Smooth muscle cell of bladder (primary cell): Measurements from ENCODE around the gene SCNN1B. TPM values are rescaled to one million over a fixed set of nuclear protein-coding genes. Genes with fewer than 3 reads are reported as not detected.

Experiments
- total RNA-seq: library from RNA; depleted of rRNA; stranded (reverse); fragments of >200 nt; gene quantifications from 2 replicates; pipeline ENCODE4 v1.2.3, GENCODE V29; 2014

SCNN1B gene, protein sequence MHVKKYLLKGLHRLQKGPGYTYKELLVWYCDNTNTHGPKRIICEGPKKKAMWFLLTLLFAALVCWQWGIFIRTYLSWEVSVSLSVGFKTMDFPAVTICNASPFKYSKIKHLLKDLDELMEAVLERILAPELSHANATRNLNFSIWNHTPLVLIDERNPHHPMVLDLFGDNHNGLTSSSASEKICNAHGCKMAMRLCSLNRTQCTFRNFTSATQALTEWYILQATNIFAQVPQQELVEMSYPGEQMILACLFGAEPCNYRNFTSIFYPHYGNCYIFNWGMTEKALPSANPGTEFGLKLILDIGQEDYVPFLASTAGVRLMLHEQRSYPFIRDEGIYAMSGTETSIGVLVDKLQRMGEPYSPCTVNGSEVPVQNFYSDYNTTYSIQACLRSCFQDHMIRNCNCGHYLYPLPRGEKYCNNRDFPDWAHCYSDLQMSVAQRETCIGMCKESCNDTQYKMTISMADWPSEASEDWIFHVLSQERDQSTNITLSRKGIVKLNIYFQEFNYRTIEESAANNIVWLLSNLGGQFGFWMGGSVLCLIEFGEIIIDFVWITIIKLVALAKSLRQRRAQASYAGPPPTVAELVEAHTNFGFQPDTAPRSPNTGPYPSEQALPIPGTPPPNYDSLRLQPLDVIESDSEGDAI
- total RNA-seq, result not detected in 2 replicates

DNA sequence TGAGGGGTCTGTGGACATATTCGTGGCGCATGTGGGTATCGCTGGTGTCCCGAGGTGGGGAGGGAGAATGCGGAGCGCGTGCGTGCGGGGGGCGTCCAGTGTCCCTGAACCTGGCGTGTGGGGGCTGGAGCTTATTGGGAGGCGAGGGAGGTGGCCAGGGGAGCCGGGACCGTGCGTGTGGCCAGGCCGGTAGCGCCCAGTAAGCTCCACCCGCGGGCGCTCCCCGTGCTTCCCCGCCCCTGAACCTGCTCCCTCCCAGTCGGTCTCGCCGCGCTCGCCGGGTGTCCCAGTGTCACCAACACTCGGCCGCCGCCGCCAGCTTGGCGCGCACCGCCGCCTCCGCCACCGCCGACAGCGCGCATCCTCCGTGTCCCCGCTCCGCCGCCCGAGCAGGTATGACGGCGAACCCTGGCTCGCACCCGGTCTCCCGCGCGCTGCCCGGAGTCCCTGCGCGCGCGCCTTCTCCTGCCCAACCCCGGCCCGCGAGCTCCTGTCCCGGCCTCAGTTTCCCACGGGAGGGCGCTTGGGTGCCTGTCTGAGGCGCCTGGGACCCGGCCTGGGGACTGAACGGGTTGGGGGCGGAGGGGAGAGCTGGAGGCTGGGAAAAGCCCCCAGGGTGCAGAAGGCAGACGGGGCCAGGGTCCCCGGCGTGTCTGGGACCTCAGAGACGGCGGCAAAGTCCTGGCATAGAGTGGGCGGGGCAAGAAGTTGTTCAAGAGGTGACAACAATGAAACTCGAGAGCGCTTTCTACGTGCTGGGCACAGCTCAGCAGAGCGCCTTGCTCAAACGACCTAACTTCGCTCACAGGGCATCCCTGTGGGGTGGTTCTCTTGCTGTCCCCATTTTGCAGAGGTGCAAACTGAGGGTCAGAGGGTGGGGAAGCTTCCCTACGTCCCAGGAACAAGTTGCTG lies at the start of gene SCNN1B:
Gene SCNN1B (plus strand): TSS at position 258 of the 912 bp plus-strand sequence. CDS start 46,298 bp downstream, outside the sequence.

Other genes with a start within 250 kb of the SCNN1B start
- 3.4 and 5.1 TPM in 2 replicates for gene USP31, start 152.8 kb upstream of the SCNN1B start, total RNA-seq
- not detected in 2 replicates for gene SCNN1G, start 119.6 kb upstream of the SCNN1B start, total RNA-seq
- 16.1 and 17.7 TPM in 2 replicates for gene COG7, start 150.9 kb downstream of the SCNN1B start, total RNA-seq
- gene GGA2, start 208.2 kb downstream of the SCNN1B start, total RNA-seq, result 15.9 and 26.3 TPM in 2 replicates